ENCODE data around the gene RPL5. TPM values are rescaled to one million over a fixed set of nuclear protein-coding genes. Genes with fewer than 3 reads are reported as not detected.
A peak's percentile ranks its signal among the peaks of the same experiment; 100 is the strongest.
"Not testable (repeated sequence)": the region's sequence is repeated elsewhere in the genome, so short reads cannot be mapped to it uniquely, and the experiment has no call there.

RPL5 gene
- polyA plus RNA-seq (2013, experiment 1 of 2) = 3,583 TPM
- 3,853 TPM for polyA plus RNA-seq (2013, experiment 2 of 2)

- H2AFZ ChIP-seq (ENCODE audit: low read depth, low read length) = peak within 1 kb of the TSS; percentile 91
- H2AK5ac ChIP-seq (ENCODE audit: low read length, severe bottlenecking) = peak within 1 kb of the TSS; percentile 66
- peak within 1 kb of the TSS; percentile 37 to 99 for H3K14ac ChIP-seq (ENCODE audit: low read length in 2 of 2)
- H4K91ac ChIP-seq (ENCODE audit: low read length) = peak within 1 kb of the TSS; percentile 92
- no peaks in the 10 kb centered on the region for H3K9me3 ChIP-seq (ENCODE audit: control insufficient read depth, low read length)
- peak within 1 kb of the TSS; percentile 38 for H3K4me2 ChIP-seq (ENCODE audit: low read length, poor library complexity, severe bottlenecking)
- peak within 1 kb of the TSS; percentile 89 for H2BK15ac ChIP-seq (ENCODE audit: low read depth, poor library complexity, severe bottlenecking)
- H3K4me3 ChIP-seq (ENCODE audit: insufficient read depth in 1 of 2, low read depth in 1 of 2, low read length in 2 of 2) = peak within 1 kb of the TSS; percentile 91 to 96
- H3K79me1 ChIP-seq (replicated peaks; ENCODE audit: low read length, poor library complexity, severe bottlenecking) = no peaks in the 10 kb centered on the region
- peak within 1 kb of the TSS; percentile 89 for H3K27ac ChIP-seq (ENCODE audit: low read length, poor library complexity, severe bottlenecking)
- H3K23ac ChIP-seq (ENCODE audit: low read length in 2 of 2) = peak within 1 kb of the TSS in 1 of 2 experiments; percentile 94
- H3K4me1 ChIP-seq (ENCODE audit: control insufficient read depth, insufficient read depth, low read depth, low read length) = peaks cover 5% of the 10 kb centered on the region
- H2BK120ac ChIP-seq (ENCODE audit: low read depth, low read length) = peak within 1 kb of the TSS; percentile 42
- H2BK5ac ChIP-seq (ENCODE audit: low read depth, low read length, poor library complexity, severe bottlenecking) = peak within 1 kb of the TSS; percentile 100
- H3K4ac ChIP-seq (ENCODE audit: low read depth in 1 of 2, low read length in 2 of 2) = peak within 1 kb of the TSS; percentile 88 to 100
- H3K36me3 ChIP-seq (ENCODE audit: control insufficient read depth in 1 of 2, insufficient read depth in 2 of 2, low read depth in 1 of 2, low read length in 2 of 2) = peaks cover 10 to 40% of the 10 kb centered on the region in 2 experiments
- H2BK12ac ChIP-seq (ENCODE audit: low read length in 2 of 2) = peak within 1 kb of the TSS; percentile 14 to 37
- peak within 1 kb of the TSS; percentile 98 to 100 for H3K18ac ChIP-seq (ENCODE audit: low read depth in 1 of 2, low read length in 2 of 2)
- no peaks in the 10 kb centered on the region for H3K27me3 ChIP-seq (ENCODE audit: control insufficient read depth in 1 of 2, insufficient read depth in 1 of 2, low read length in 2 of 2)
- under 1% methylated on average over 57 of the region's 57 CpGs for WGBS
- H3K9ac ChIP-seq (ENCODE audit: low read length) = peak within 1 kb of the TSS; percentile 99
- peak; percentile 98 for DNase-seq
- peak within 1 kb of the TSS; percentile 97 for H4K8ac ChIP-seq (ENCODE audit: low read length)
These were observed at the start of gene RPL5 for GRCh38 chr1:92831762-92832536. TSS of gene RPL5 (plus strand) at chr1:92832040. CDS start at chr1:92832115, 75 bp downstream.

- H3K27ac ChIP-seq (ENCODE audit: low read length, poor library complexity, severe bottlenecking); H2BK15ac ChIP-seq (ENCODE audit: low read depth, poor library complexity, severe bottlenecking); H3K27me3 ChIP-seq (ENCODE audit: control insufficient read depth in 1 of 2, insufficient read depth in 1 of 2, low read length in 2 of 2); H3K4ac ChIP-seq (ENCODE audit: low read depth in 1 of 2, low read length in 2 of 2); H3K4me2 ChIP-seq (ENCODE audit: low read length, poor library complexity, severe bottlenecking); H2AFZ ChIP-seq (ENCODE audit: low read depth, low read length); H3K36me3 ChIP-seq (ENCODE audit: control insufficient read depth in 1 of 2, insufficient read depth in 2 of 2, low read depth in 1 of 2, low read length in 2 of 2); H3K18ac ChIP-seq (ENCODE audit: low read depth in 1 of 2, low read length in 2 of 2); H2AK5ac ChIP-seq (ENCODE audit: low read length, severe bottlenecking); H2BK12ac ChIP-seq (ENCODE audit: low read length in 2 of 2); H4K91ac ChIP-seq (ENCODE audit: low read length); H3K4me1 ChIP-seq (ENCODE audit: control insufficient read depth, insufficient read depth, low read depth, low read length); H3K79me1 ChIP-seq (replicated peaks; ENCODE audit: low read length, poor library complexity, severe bottlenecking); H3K23ac ChIP-seq (ENCODE audit: low read length in 2 of 2); H3K14ac ChIP-seq (ENCODE audit: low read length in 2 of 2); H2BK120ac ChIP-seq (ENCODE audit: low read depth, low read length); H2BK5ac ChIP-seq (ENCODE audit: low read depth, low read length, poor library complexity, severe bottlenecking); H3K9me3 ChIP-seq (ENCODE audit: control insufficient read depth, low read length); H4K8ac ChIP-seq (ENCODE audit: low read length): not testable (repeated sequence)
- Histone ChIP-seq H3K4me3 (ENCODE audit: insufficient read depth in 1 of 2, low read depth in 1 of 2, low read length in 2 of 2) (peak overlapping the region in 1 of 2 experiments; percentile 86), H3K9ac (ENCODE audit: low read length) (peak overlapping the region; percentile 99)
- 68% methylated on average over 10 of the region's 14 CpGs for WGBS
- peak; percentile 66 for DNase-seq
These were observed 48.3 kb upstream of the RPL5 start for GRCh38 chr1:92783550-92783949.

GRCh38 chr1:92784021-92784638 lies 47.7 kb upstream of the RPL5 start:
- H3K79me1 ChIP-seq (replicated peaks; ENCODE audit: low read length, poor library complexity, severe bottlenecking) = peaks cover 8% of the 10 kb centered on the region
- WGBS = 4% methylated on average over 24 of the region's 25 CpGs
- H4K8ac ChIP-seq (ENCODE audit: low read length) = peak overlapping the region; percentile 69
- H3K4me1 ChIP-seq (ENCODE audit: control insufficient read depth, insufficient read depth, low read depth, low read length) = peaks cover 3% of the 10 kb centered on the region
- H3K27me3 ChIP-seq (ENCODE audit: control insufficient read depth in 1 of 2, insufficient read depth in 1 of 2, low read length in 2 of 2) = no peaks in the 10 kb centered on the region
- peak overlapping the region; percentile 54 for H2AFZ ChIP-seq (ENCODE audit: low read depth, low read length)
- H3K36me3 ChIP-seq (ENCODE audit: control insufficient read depth in 1 of 2, insufficient read depth in 2 of 2, low read depth in 1 of 2, low read length in 2 of 2) = no peaks in the 10 kb centered on the region
- peak overlapping the region; percentile 99 for H3K9ac ChIP-seq (ENCODE audit: low read length)
- H3K4me2 ChIP-seq (ENCODE audit: low read length, poor library complexity, severe bottlenecking) = peak overlapping the region; percentile 74
- peak overlapping the region; percentile 24 to 90 for H3K4ac ChIP-seq (ENCODE audit: low read depth in 1 of 2, low read length in 2 of 2)
- H3K18ac ChIP-seq (ENCODE audit: low read depth in 1 of 2, low read length in 2 of 2) = peak overlapping the region; percentile 87 to 100
- DNase-seq = peak; percentile 69
- peak overlapping the region in 1 of 2 experiments; percentile 97 for H3K23ac ChIP-seq (ENCODE audit: low read length in 2 of 2)
- H3K27ac ChIP-seq (ENCODE audit: low read length, poor library complexity, severe bottlenecking) = peak overlapping the region; percentile 64
- no peak overlapping the region for H2BK5ac ChIP-seq (ENCODE audit: low read depth, low read length, poor library complexity, severe bottlenecking)
- H3K4me3 ChIP-seq (ENCODE audit: insufficient read depth in 1 of 2, low read depth in 1 of 2, low read length in 2 of 2) = peak overlapping the region; percentile 86 to 93
- peak overlapping the region; percentile 47 to 50 for H2BK12ac ChIP-seq (ENCODE audit: low read length in 2 of 2)
- no peaks in the 10 kb centered on the region for H3K9me3 ChIP-seq (ENCODE audit: control insufficient read depth, low read length)
- no peak overlapping the region for H2AK5ac ChIP-seq (ENCODE audit: low read length, severe bottlenecking)
- no peak overlapping the region for H2BK15ac ChIP-seq (ENCODE audit: low read depth, poor library complexity, severe bottlenecking)
- H4K91ac ChIP-seq (ENCODE audit: low read length) = peak overlapping the region; percentile 34
- peak overlapping the region in 1 of 2 experiments; percentile 94 for H3K14ac ChIP-seq (ENCODE audit: low read length in 2 of 2)
- H2BK120ac ChIP-seq (ENCODE audit: low read depth, low read length) = peak overlapping the region; percentile 68
